Kidney glomerular epithelial cell (primary cell): ENCODE results near the gene ANKRD30B.
"Not testable (repeated sequence)": the region's sequence is repeated elsewhere in the genome, so short reads cannot be mapped to it uniquely, and the experiment has no call there.

Source experiments
- DNase-seq: peaks from one replicate; lab custom pipeline; 2025; lab: John Stamatoyannopoulos, UW

Gene ANKRD30B

GRCh38 chr18:14851533-14851932, 103.6 kb downstream of the ANKRD30B start:
- not testable (repeated sequence) for DNase-seq

- not testable (repeated sequence) for DNase-seq
Measured at GRCh38 chr18:14855634-14856033, 107.7 kb downstream of the ANKRD30B start.

GRCh38 chr18:14856256-14856655, 108.3 kb downstream of the ANKRD30B start:
- DNase-seq, result not testable (repeated sequence)

- not testable (repeated sequence) for DNase-seq
Measured at GRCh38 chr18:14858514-14858913, 110.5 kb downstream of the ANKRD30B start.

- DNase-seq, result not testable (repeated sequence)
Measured at GRCh38 chr18:14859995-14860394, 112.0 kb downstream of the ANKRD30B start.

GRCh38 chr18:14866426-14866825, 118.5 kb downstream of the ANKRD30B start:
- DNase-seq, result not testable (repeated sequence)

- not testable (repeated sequence) for DNase-seq
Measured at GRCh38 chr18:14867988-14868387, 120.0 kb downstream of the ANKRD30B start.

GRCh38 chr18:14868825-14869224, 120.9 kb downstream of the ANKRD30B start:
- DNase-seq, result not testable (repeated sequence)

GRCh38 chr18:14878826-14879225, 130.9 kb downstream of the ANKRD30B start:
- DNase-seq, result not testable (repeated sequence)

GRCh38 chr18:14900435-14900834, 152.5 kb downstream of the ANKRD30B start:
- no peak for DNase-seq
